DMS 273 (cell line): Measurements from ENCODE around the gene WSB1.
"Not testable (repeated sequence)": the region's sequence is repeated elsewhere in the genome, so short reads cannot be mapped to it uniquely, and the experiment has no call there.

Experiments used
- DNase-seq: peaks from one replicate; lab custom pipeline; 2025; ENCODE audit not compliant: unreplicated experiment; lab: John Stamatoyannopoulos, UW

The WSB1 gene

GRCh38 chr17:27315322-27315721, 21.4 kb downstream of the WSB1 start:
- peak; percentile 84 for DNase-seq

- no peak for DNase-seq
Measured at GRCh38 chr17:27315796-27316465, 22.0 kb downstream of the WSB1 start.

- DNase-seq = peak; percentile 27
Measured at GRCh38 chr17:27318228-27318627, 24.3 kb downstream of the WSB1 start.

GRCh38 chr17:27318633-27319032, 24.7 kb downstream of the WSB1 start:
- DNase-seq = no peak

- peak; percentile 99 for DNase-seq
Measured at GRCh38 chr17:27319541-27320221, 25.8 kb downstream of the WSB1 start.

- no peak for DNase-seq
Measured at GRCh38 chr17:27320222-27320560, 26.3 kb downstream of the WSB1 start.

GRCh38 chr17:27321372-27321771, 27.5 kb downstream of the WSB1 start:
- DNase-seq = no peak

- DNase-seq = no peak
Measured at GRCh38 chr17:27322026-27322425, 28.1 kb downstream of the WSB1 start.

- DNase-seq = no peak
Measured at GRCh38 chr17:27322690-27323508, 29.0 kb downstream of the WSB1 start.

- peak; percentile 56 for DNase-seq
Measured at GRCh38 chr17:27323538-27324215, 29.8 kb downstream of the WSB1 start.

GRCh38 chr17:27324771-27325339, 30.9 kb downstream of the WSB1 start:
- no peak for DNase-seq

GRCh38 chr17:27326051-27326450, 32.1 kb downstream of the WSB1 start:
- DNase-seq = no peak

GRCh38 chr17:27326585-27326984, 32.7 kb downstream of the WSB1 start:
- no peak for DNase-seq

- no peak for DNase-seq
Measured at GRCh38 chr17:27327397-27327796, 33.5 kb downstream of the WSB1 start.

- no peak for DNase-seq
Measured at GRCh38 chr17:27327871-27328270, 34.0 kb downstream of the WSB1 start.

GRCh38 chr17:27328686-27329085, 34.8 kb downstream of the WSB1 start:
- DNase-seq = not testable (repeated sequence)

- DNase-seq = no peak
Measured at GRCh38 chr17:27329146-27329805, 35.4 kb downstream of the WSB1 start.

GRCh38 chr17:27332047-27332393, 38.1 kb downstream of the WSB1 start:
- DNase-seq = peak; percentile 45

- DNase-seq = peak; percentile 98
Measured at GRCh38 chr17:27332485-27333409, 38.8 kb downstream of the WSB1 start.
